H1 (cell line): Measurements from ENCODE around the gene MAP3K6. TPM values are rescaled to one million over a fixed set of nuclear protein-coding genes. Genes with fewer than 3 reads are reported as not detected.

Experiments
- ASH2L ChIP-seq: fragments of 200-600, 300-600 bp; sonication (generic); IDR thresholded peaks from one replicate; pipeline ENCODE4 v1.7.1; 2017; ENCODE audit warnings: low read length
- BCL11A ChIP-seq, 2 experiments: IDR thresholded peaks; one replicate each; pipeline ENCODE4 v1.6.1; 2011; ENCODE audit warnings: low read depth in 2 of 2, low read length in 2 of 2, mild to moderate bottlenecking in 2 of 2
- CREB1 ChIP-seq: IDR thresholded peaks from 2 replicates; pipeline ENCODE4 v1.6.1; 2012; ENCODE audit warnings: inconsistent platforms
- EGR1 ChIP-seq: IDR thresholded peaks from 2 replicates; pipeline ENCODE4 v1.6.1; 2011; ENCODE audit warnings: low read depth, low read length, borderline replicate concordance
- EP300 ChIP-seq, 2 experiments: IDR thresholded peaks; 1 replicate in 1 of 2; 2 replicates in 1 of 2; pipeline ENCODE4 v1.6.1; 2011 to 2012; ENCODE audit warnings: low read depth in 2 of 2, low read length in 2 of 2, mild to moderate bottlenecking in 2 of 2, borderline replicate concordance in 1 of 2, inconsistent platforms in 1 of 2, moderate library complexity in 1 of 2
- FOSL1 ChIP-seq: IDR thresholded peaks from 2 replicates; pipeline ENCODE4 v1.6.1; 2011; ENCODE audit warnings: mild to moderate bottlenecking, low read depth, low read length, moderate library complexity; ENCODE audit not compliant: insufficient read depth
- HDAC6 ChIP-seq: IDR thresholded peaks from one replicate; pipeline ENCODE4 v1.7.1; 2012; ENCODE audit warnings: low read depth, mild to moderate bottlenecking, inconsistent platforms, low read length, moderate library complexity
- NANOG ChIP-seq: IDR thresholded peaks from 2 replicates; pipeline ENCODE4 v1.6.1; 2011; ENCODE audit warnings: low read length, low read depth, mild to moderate bottlenecking, inconsistent platforms; ENCODE audit not compliant: insufficient read depth, poor library complexity, severe bottlenecking
- NRF1 ChIP-seq: IDR thresholded peaks from 2 replicates; pipeline ENCODE4 v1.6.1; 2011; ENCODE audit warnings: mild to moderate bottlenecking, low read depth, low read length, improper control_type of control experiment
- PHF8 ChIP-seq: fragments of 200-600 bp; sonication (generic); conservative IDR thresholded peaks from 2 replicates; pipeline ENCODE4 v1.7.1; 2012; ENCODE audit warnings: low read depth, mild to moderate bottlenecking, inconsistent platforms, low read length, moderate library complexity
- POLR2A ChIP-seq, 2 experiments: IDR thresholded peaks; 1 replicate in 1 of 2; 2 replicates in 1 of 2; pipeline ENCODE4 v1.6.1; 2011; ENCODE audit warnings: low read depth in 2 of 2, low read length in 2 of 2, mild to moderate bottlenecking in 2 of 2; ENCODE audit errors: control extremely low read depth in 1 of 2
- RAD21 ChIP-seq, 2 experiments: IDR thresholded peaks in 1 of 2; conservative IDR thresholded peaks in 1 of 2; 2 replicates each; pipeline ENCODE4 v1.6.1; 2011; ENCODE audit warnings: low read depth in 2 of 2, low read length in 2 of 2, improper control_type of control experiment in 1 of 2, inconsistent platforms in 1 of 2, mild to moderate bottlenecking in 1 of 2, moderate library complexity in 1 of 2
- SIRT6 ChIP-seq: IDR thresholded peaks from one replicate; pipeline ENCODE4 v1.7.1; 2012; ENCODE audit warnings: low read length, inconsistent platforms
- TAF7 ChIP-seq: optimal IDR thresholded peaks from 2 replicates; pipeline ENCODE3; 2011; ENCODE audit warnings: low read depth, mild to moderate bottlenecking, inconsistent platforms, low read length, moderate library complexity, borderline replicate concordance
- TBP ChIP-seq: IDR thresholded peaks from 2 replicates; pipeline ENCODE4 v1.6.1; 2011; ENCODE audit warnings: low read depth, low read length, improper control_type of control experiment
- polyA plus RNA-seq, 7 experiments: library from polyadenylated mRNA; depleted of rRNA in 3 of 7; stranded (reverse) in 5 of 7; unstranded in 2 of 7; fragments of >200 nt in 5 of 7; fragments of 200-250 nt in 2 of 7; gene quantifications; 1 replicate in 5 of 7; 2 replicates in 1 of 7; 4 replicates in 1 of 7; pipeline versions ENCODE4 v1.2.1 to v1.2.3, GENCODE V29; 2011 to 2013; ENCODE audit warnings: missing spikeins in 2 of 7, mixed read lengths in 2 of 7
- total RNA-seq: library from RNA; stranded (reverse); fragmentation: NEBNext Ultra II Directional; extraction: Animal tissue kit (Norgen Biotek cat#: 25700); gene quantifications from 2 replicates; pipeline ENCODE4 v1.2.1, GENCODE V29; 2021
- TF ChIP-seq, protein P1 (sequence below): IDR thresholded peaks from 2 replicates; pipeline ENCODE4 v1.6.1; 2012; ENCODE audit warnings: low read length, inconsistent platforms
- TF ChIP-seq, protein P2 (sequence below): IDR thresholded peaks from 2 replicates; pipeline ENCODE4 v1.6.1; 2012; ENCODE audit warnings: inconsistent platforms

Gene MAP3K6
- total and polyA plus RNA-seq, 2 of the 8 experiments (the other 6 are each of a cell fraction or from before 2014, with no cell fraction given), result 7.4 to 7.6 TPM

DNA sequence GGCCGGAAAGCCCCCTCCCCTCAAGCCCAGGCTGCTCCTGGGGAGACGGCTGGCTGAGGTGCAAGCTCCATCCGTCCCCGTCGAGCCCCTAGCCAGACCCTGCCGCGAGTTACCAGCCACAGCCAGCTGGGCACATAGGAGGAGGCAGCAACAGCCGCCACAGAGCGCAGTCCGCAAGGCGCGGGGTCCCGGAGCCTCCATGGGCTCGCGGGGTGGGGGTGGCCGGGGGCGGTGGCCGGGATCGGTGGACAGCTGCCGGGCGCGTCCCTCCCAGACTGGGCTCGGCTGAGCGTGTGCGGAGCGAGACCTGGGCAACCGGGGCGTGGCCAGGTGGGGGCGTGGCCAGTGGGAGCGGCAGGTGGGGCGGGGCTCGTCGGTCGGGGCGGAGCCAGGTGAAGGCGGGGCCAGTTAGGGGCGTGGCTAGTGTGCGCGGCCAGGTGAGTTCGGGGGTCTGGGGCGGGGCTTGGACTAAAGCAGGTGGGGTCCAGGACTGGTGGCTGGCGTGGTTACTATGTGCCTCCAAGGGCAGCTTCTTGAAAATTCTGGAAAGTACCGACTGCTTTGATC is 16.4 kb upstream of the MAP3K6 start, which contains the start of gene CD164L2 (continued):
- TF ChIP-seq, protein P1, sequence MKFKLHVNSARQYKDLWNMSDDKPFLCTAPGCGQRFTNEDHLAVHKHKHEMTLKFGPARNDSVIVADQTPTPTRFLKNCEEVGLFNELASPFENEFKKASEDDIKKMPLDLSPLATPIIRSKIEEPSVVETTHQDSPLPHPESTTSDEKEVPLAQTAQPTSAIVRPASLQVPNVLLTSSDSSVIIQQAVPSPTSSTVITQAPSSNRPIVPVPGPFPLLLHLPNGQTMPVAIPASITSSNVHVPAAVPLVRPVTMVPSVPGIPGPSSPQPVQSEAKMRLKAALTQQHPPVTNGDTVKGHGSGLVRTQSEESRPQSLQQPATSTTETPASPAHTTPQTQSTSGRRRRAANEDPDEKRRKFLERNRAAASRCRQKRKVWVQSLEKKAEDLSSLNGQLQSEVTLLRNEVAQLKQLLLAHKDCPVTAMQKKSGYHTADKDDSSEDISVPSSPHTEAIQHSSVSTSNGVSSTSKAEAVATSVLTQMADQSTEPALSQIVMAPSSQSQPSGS, result no peak
- TF ChIP-seq NRF1, result no peak
- no peak for TF ChIP-seq CREB1
- TF ChIP-seq HDAC6, result no peak
- TF ChIP-seq SIRT6, result no peak
- no peak for TF ChIP-seq FOSL1
- no peak for TF ChIP-seq EGR1
- no peak for TF ChIP-seq NANOG
- TF ChIP-seq BCL11A (IDR thresholded peaks at IDR 0.05; ENCODE audit: low read depth in 2 of 2, low read length in 2 of 2), result no peak
- TF ChIP-seq ASH2L, result no peak
- TF ChIP-seq, protein P2, sequence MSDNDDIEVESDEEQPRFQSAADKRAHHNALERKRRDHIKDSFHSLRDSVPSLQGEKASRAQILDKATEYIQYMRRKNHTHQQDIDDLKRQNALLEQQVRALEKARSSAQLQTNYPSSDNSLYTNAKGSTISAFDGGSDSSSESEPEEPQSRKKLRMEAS, result peak; percentile 13; the same call in 1 of the 2 replicates
- TF ChIP-seq EP300 (IDR thresholded peaks at IDR 0.05; ENCODE audit: borderline replicate concordance in 1 of 2, low read depth in 2 of 2, low read length in 2 of 2), result no peak
- TF ChIP-seq RAD21 (IDR thresholded peaks at IDR 0.05 in 1 of 2, conservative IDR thresholded peaks at IDR 0.05 in 1 of 2; ENCODE audit: low read depth in 2 of 2, low read length in 2 of 2), result no peak
- TF ChIP-seq POLR2A (IDR thresholded peaks at IDR 0.05; ENCODE audit: control extremely low read depth in 1 of 2, low read depth in 2 of 2, low read length in 2 of 2), result peak in 1 of 2 experiments; percentile 54; a peak in 1 of 3 replicates
- TF ChIP-seq TBP, result peak; percentile 51; the same call in 1 of the 2 replicates
- TF ChIP-seq TAF7, result peak; percentile 25
- 0 out of 2 replicates have a peak, but pooled peaks have one; percentile 44 for TF ChIP-seq PHF8
